Measurements from ENCODE around the gene MICALL1. TPM values are rescaled to one million over a fixed set of nuclear protein-coding genes. Genes with fewer than 3 reads are reported as not detected.

The MICALL1 gene
- total and polyA plus RNA-seq, 2 of the 13 experiments (the other 11 are each of a cell fraction or from before 2014, with no cell fraction given) = 7.6 to 10.6 TPM

GRCh38 chr22:37953437-37954179, 47.5 kb downstream of the MICALL1 start, which contains the start of the genes C22orf23 and POLR2F (continued):
- TF ChIP-seq ZHX2 (IDR thresholded peaks at IDR 0.05; ENCODE audit: low read depth) (0 out of 2 replicates have a peak, but pooled peaks have one; percentile 24), ZHX2 (CRISPR knock-in tag; IDR thresholded peaks at IDR 0.05; ENCODE audit: borderline replicate concordance) (no peak), SMAD3 (CRISPR knock-in tag; IDR thresholded peaks at IDR 0.05) (0 out of 2 replicates have a peak, but pooled peaks have one; percentile 46), PHF5A (CRISPR knock-in tag; IDR thresholded peaks at IDR 0.05; ENCODE audit: low read depth, unreplicated experiment) (peak; percentile 57), KLF6 (CRISPR knock-in tag; IDR thresholded peaks at IDR 0.05) (0 out of 2 replicates have a peak, but pooled peaks have one; percentile 32), HDAC2 (CRISPR knock-in tag; IDR thresholded peaks at IDR 0.05) (peak; percentile 66), ZBTB25 (CRISPR knock-in tag; IDR thresholded peaks at IDR 0.05) (peak; percentile 40; the same call in 1 of the 2 replicates), EED (CRISPR knock-in tag; IDR thresholded peaks at IDR 0.05) (0 out of 2 replicates have a peak, but pooled peaks have one; percentile 63), KMT2B (CRISPR knock-in tag; IDR thresholded peaks at IDR 0.05) (peak; percentile 84), TARDBP (CRISPR knock-in tag; IDR thresholded peaks at IDR 0.05) (0 out of 2 replicates have a peak, but pooled peaks have one; percentile 15), THRA (CRISPR knock-in tag; IDR thresholded peaks at IDR 0.05; ENCODE audit: borderline replicate concordance) (0 out of 2 replicates have a peak, but pooled peaks have one; percentile 53), MXI1 (IDR thresholded peaks at IDR 0.05; ENCODE audit: borderline replicate concordance, low read depth, low read length) (peak; percentile 93; the same call in 2 of the 3 replicates), HNF4A (CRISPR knock-in tag; IDR thresholded peaks at IDR 0.05) (no peak; the same call in 1 of the 2 replicates), ZBTB26 (CRISPR knock-in tag; IDR thresholded peaks at IDR 0.05; ENCODE audit: borderline replicate concordance) (peak; percentile 60; the same call in 1 of the 2 replicates), SALL1 (CRISPR knock-in tag; IDR thresholded peaks at IDR 0.05) (peak; percentile 69), ZNF781 (CRISPR knock-in tag; IDR thresholded peaks at IDR 0.05; ENCODE audit: borderline replicate concordance, not compliant biosample characterization) (peak; percentile 52), KDM1A (CRISPR knock-in tag; IDR thresholded peaks at IDR 0.05) (no peak), GABPB1 (CRISPR knock-in tag; IDR thresholded peaks at IDR 0.05) (peak; percentile 99), THAP11 (CRISPR knock-in tag; IDR thresholded peaks at IDR 0.05) (peak; percentile 88)
